Measurements from ENCODE around the gene ZNF791.

- no peak for TF ChIP-seq CTCF (IDR thresholded peaks at IDR 0.05; ENCODE audit: insufficient read depth, low read length)
- TF ChIP-seq POLR2AphosphoS5 (IDR thresholded peaks at IDR 0.05; ENCODE audit: low read depth), result no peak
- no peak for TF ChIP-seq REST (IDR thresholded peaks at IDR 0.05; ENCODE audit: insufficient replicate concordance, low read depth)
- no peak for TF ChIP-seq GABPA (IDR thresholded peaks at IDR 0.05; ENCODE audit: low read depth)
- TF ChIP-seq SPI1 (IDR thresholded peaks at IDR 0.05; ENCODE audit: borderline replicate concordance, low read depth), result no peak
Observed at GRCh38 chr19:12603714-12604113, 7.0 kb upstream of the ZNF791 start.

Data from HL-60 (cell line).